Measurements from ENCODE around the gene TMEM182.

The TMEM182 gene

GRCh38 chr2:102801858-102802699 lies 40.2 kb downstream of the TMEM182 start:
- DNase-seq (ENCODE audit: low spot score) = no peak

GRCh38 chr2:102803041-102803896 lies 41.4 kb downstream of the TMEM182 start:
- no peak for DNase-seq (ENCODE audit: low spot score)

GRCh38 chr2:102803897-102804217 lies 42.0 kb downstream of the TMEM182 start:
- no peak for DNase-seq (ENCODE audit: low spot score)

- peak; percentile 58 for DNase-seq (ENCODE audit: low spot score)
These were observed 44.5 kb downstream of the TMEM182 start for GRCh38 chr2:102806250-102806837.

GRCh38 chr2:102809291-102810189 lies 47.7 kb downstream of the TMEM182 start:
- peak; percentile 13 for DNase-seq (ENCODE audit: low spot score)

GRCh38 chr2:102815285-102815684 lies 53.5 kb downstream of the TMEM182 start:
- no peak for DNase-seq (ENCODE audit: low spot score)

GRCh38 chr2:102826904-102827303 lies 65.1 kb downstream of the TMEM182 start:
- no peak for DNase-seq (ENCODE audit: low spot score)

DNA sequence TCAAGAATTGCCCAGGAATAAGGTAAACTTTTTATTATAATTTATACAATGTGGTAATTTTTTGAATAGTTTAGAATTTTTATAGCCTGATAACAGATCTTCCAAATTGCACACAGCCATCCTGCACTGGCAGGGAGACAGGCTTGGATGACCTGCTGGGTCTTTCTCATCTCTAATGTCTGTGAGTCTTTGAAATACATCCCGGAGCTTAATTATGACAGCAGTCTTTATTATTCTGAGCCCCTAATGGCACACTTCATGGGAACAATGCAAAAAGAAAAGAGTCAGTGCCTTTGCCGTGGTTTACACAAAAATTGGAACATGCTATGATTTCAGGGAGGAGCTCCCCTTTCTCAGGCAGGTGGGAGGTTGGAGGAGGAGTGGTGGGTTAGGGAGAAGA lies 71.0 kb downstream of the TMEM182 start:
- DNase-seq (ENCODE audit: low spot score) = no peak

GRCh38 chr2:102834523-102835273 lies 72.9 kb downstream of the TMEM182 start:
- DNase-seq (ENCODE audit: low spot score) = no peak

DNA sequence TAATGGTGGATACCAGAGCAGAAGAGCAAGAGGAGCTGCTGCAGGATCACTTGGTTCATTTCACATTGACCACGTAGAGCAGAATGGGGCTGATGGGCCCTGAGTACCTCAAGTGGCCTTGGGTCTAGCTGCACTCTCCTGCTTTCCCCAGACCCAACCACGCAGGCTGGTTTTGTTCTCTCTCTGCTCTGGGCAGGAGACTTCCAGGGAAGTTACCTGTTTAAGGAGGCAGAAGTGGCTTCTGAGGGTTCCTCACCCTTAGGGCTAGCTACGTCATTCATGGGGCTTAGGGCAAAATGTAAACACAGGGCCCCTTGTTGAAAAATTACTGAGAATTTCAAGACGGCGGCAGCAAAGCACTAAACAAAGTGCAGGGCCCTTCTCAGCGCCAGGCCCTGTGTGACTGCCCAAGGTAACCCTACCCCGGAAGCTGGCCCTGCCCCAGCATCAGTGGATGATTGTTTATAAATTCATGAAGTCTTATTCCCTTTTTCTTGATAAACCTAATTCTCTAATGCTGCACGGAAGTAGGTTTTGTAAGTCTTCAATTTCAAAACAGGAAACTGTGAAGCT lies 75.9 kb downstream of the TMEM182 start:
- DNase-seq (ENCODE audit: low spot score) = no peak

- DNase-seq (ENCODE audit: low spot score) = peak; percentile 12
These were observed 78.0 kb downstream of the TMEM182 start for GRCh38 chr2:102839668-102840388.

- DNase-seq (ENCODE audit: low spot score) = peak; percentile 27
These were observed 79.4 kb downstream of the TMEM182 start for GRCh38 chr2:102841107-102841840.

GRCh38 chr2:102843764-102844443 lies 82.1 kb downstream of the TMEM182 start:
- no peak for DNase-seq (ENCODE audit: low spot score)

- DNase-seq (ENCODE audit: low spot score) = no peak
These were observed 83.1 kb downstream of the TMEM182 start for GRCh38 chr2:102844911-102845310.

- no peak for DNase-seq (ENCODE audit: low spot score)
These were observed 86.6 kb downstream of the TMEM182 start for GRCh38 chr2:102848366-102848839.

DNA sequence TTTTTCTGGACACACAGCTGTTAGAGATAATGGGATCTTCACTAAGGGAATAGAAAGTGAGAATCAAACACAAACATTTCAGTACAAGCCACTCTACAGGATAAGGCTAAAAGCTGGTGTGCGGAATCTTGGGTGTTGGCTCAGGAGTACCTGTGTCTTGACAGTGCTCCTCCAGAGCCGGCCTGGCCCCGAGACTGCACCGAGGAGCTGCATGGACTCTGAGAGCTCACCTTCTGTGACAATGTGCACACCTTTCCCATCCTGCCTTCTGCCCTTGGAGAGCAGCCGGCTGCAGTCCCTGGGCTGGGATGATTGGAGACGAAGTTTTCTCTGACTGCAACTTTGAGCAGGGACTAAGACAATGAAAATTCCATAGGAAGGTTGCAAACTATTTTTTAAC lies 89.1 kb downstream of the TMEM182 start:
- no peak for DNase-seq (ENCODE audit: low spot score)

DNA sequence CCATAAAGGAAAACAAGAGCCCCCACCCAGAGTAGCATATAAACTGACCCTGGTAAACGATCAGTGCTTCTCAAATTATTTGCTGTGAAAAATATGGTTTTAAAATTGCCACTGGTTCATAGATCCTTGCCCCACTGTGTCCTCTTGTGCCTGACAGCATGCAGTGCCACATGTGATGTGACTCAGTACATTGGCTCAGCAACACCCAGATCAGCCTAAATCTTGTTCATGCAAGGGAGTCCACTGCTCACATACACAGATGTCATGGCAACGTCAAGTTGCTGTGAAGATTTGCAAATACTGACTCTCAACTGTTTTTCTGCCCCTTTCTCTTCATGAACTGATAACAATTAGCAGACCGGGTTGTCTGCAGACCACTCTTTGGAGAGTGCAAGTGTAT lies 91.0 kb downstream of the TMEM182 start:
- DNase-seq (ENCODE audit: low spot score) = no peak

All from HuH-7.5 (cell line).